HEK293 (cell line): ENCODE data around the gene WASF2.

ENCODE experiments used
- REPIN1 ChIP-seq: fragments of 450-650 bp; formaldehyde crosslinking; IDR thresholded peaks from 2 replicates; pipeline ENCODE4 v1.5.1; 2017; ENCODE audit warnings: missing biosample characterization, missing genetic modification characterization, low read depth
- SP3 ChIP-seq: fragments of 450-650 bp; formaldehyde crosslinking; IDR thresholded peaks from 2 replicates; pipeline ENCODE4 v1.5.1; 2016; ENCODE audit warnings: missing biosample characterization, missing genetic modification characterization
- ZNF366 ChIP-seq: fragments of 450-650 bp; formaldehyde crosslinking; conservative IDR thresholded peaks from 2 replicates; pipeline ENCODE4 v1.5.1; 2016; ENCODE audit warnings: missing biosample characterization, missing genetic modification characterization
- ZNF514 ChIP-seq: fragments of 450-650 bp; formaldehyde crosslinking; IDR thresholded peaks from 2 replicates; pipeline ENCODE4 v1.5.1; 2016; ENCODE audit warnings: missing biosample characterization, missing genetic modification characterization
- ZNF624 ChIP-seq: fragments of 450-650 bp; formaldehyde crosslinking; IDR thresholded peaks from 2 replicates; pipeline ENCODE4 v1.5.1; 2017; ENCODE audit warnings: missing biosample characterization, missing genetic modification characterization

DNA sequence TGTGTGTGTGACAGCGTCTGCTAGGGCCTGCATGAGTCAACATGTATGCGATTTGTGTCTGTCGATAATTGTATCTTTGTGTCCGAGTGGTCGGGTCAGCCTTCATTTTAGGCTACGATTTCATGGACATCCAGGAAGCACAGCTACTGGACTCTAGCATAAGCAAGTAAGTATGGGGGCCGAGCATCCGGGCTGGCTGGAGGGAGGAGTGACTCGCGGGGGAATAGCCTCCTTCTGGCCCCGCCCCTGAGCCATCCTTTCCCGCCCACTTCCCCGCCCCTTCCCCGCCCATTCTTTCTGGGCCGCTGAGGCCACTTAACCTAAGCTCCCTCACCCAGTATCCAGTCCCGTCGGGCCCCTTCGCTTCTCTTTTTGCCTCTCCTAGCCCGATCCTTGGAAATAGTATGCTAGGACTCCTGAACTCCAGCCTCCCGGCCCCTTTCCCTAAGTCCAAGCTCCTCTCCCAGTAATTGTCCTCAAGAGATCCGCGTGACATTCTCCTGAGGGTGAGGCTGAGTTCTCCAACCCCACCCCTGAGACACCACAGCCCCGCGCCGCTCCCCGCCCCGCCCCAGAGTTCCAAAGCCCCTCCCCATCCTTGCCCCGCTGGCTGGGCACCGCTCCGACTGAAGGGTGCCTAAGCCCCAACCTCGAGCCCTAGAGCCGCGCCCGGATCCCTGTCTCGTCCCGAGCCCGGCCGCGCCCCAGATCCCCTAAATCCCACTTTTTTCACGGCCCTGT, 124.4 kb downstream of the WASF2 start:
- TF ChIP-seq ZNF366 (tag by site-specific recombination) (no peak), ZNF624 (tag by site-specific recombination) (no peak), SP3 (tag by site-specific recombination) (peak; percentile 100), ZNF514 (tag by site-specific recombination) (no peak), REPIN1 (no peak)
